SK-MEL-5 (cell line): ENCODE measurements around the gene UTP25. TPM values are rescaled to one million over a fixed set of nuclear protein-coding genes. Genes with fewer than 3 reads are reported as not detected.
A peak's percentile ranks its signal among the peaks of the same experiment; 100 is the strongest.

ENCODE experiments used
- DNase-seq: peaks from one replicate; pipeline ENCODE4 v3.0.0-alpha.2; 2016; ENCODE audit warnings: low read depth, low spot score
- in situ Hi-C: cut with HindIII; loops from 2 replicates; pipeline ENCODE4 v1.10.0; 2016; ENCODE audit warnings: low sequenced_read_pairs, high pct_unique_total_duplicates, low pct_unique_long_range_greater_than_20kb
- total RNA-seq: library from RNA; depleted of rRNA; stranded (reverse); fragments of >200 nt; shearing (Covaris generic); gene quantifications from 2 replicates; pipeline ENCODE4 v1.2.3, GENCODE V29; 2014

The UTP25 gene
- total RNA-seq, 1 experiment from 2014 or later: 18.0 TPM

- in situ Hi-C loops: no loop called here
These were observed 30.9 kb downstream of the UTP25 start for GRCh38 chr1:209858561-209859103.

GRCh38 chr1:209860293-209860881 lies 32.6 kb downstream of the UTP25 start:
- peak; percentile 91 for DNase-seq
- in situ Hi-C loops: no loop called here

More at GRCh38 chr1:209858561-209859103, 30.9 kb downstream of the UTP25 start:
- DNase-seq: no peak

- in situ Hi-C loops: no loop called here
- DNase-seq: no peak
These were observed 33.5 kb downstream of the UTP25 start for GRCh38 chr1:209861242-209861641.

- in situ Hi-C loops: no loop called here
These were observed 34.9 kb downstream of the UTP25 start for GRCh38 chr1:209862391-209863356.

GRCh38 chr1:209863766-209864485 lies 36.2 kb downstream of the UTP25 start:
- peak; percentile 38 for DNase-seq
- in situ Hi-C loops: no loop called here

More at GRCh38 chr1:209862391-209863356, 34.9 kb downstream of the UTP25 start:
- DNase-seq: no peak

GRCh38 chr1:209866201-209866600 lies 38.4 kb downstream of the UTP25 start:
- DNase-seq: no peak
- in situ Hi-C loops: no loop called here

- in situ Hi-C loops: no loop called here
- DNase-seq: peak; percentile 43
These were observed 41.7 kb downstream of the UTP25 start for GRCh38 chr1:209869291-209870149.

GRCh38 chr1:209870151-209870831 lies 42.5 kb downstream of the UTP25 start:
- in situ Hi-C loops: no loop called here
- DNase-seq: peak; percentile 58

- in situ Hi-C loops: no loop called here
These were observed 43.2 kb downstream of the UTP25 start for GRCh38 chr1:209871006-209871405.

GRCh38 chr1:209871430-209871829 lies 43.7 kb downstream of the UTP25 start:
- in situ Hi-C loops: no loop called here

More at GRCh38 chr1:209871006-209871405, 43.2 kb downstream of the UTP25 start:
- DNase-seq: no peak

GRCh38 chr1:209873067-209873799 lies 45.5 kb downstream of the UTP25 start:
- peak; percentile 93 for DNase-seq
- in situ Hi-C loops: no loop called here

More at GRCh38 chr1:209871430-209871829, 43.7 kb downstream of the UTP25 start:
- DNase-seq: no peak

- DNase-seq: peak; percentile 81
- in situ Hi-C loops: no loop called here
These were observed 47.7 kb downstream of the UTP25 start for GRCh38 chr1:209875515-209875914.

- in situ Hi-C loops: no loop called here
- DNase-seq: no peak
These were observed 48.5 kb downstream of the UTP25 start for GRCh38 chr1:209876078-209876800.

GRCh38 chr1:209877087-209877764 lies 49.5 kb downstream of the UTP25 start:
- DNase-seq: no peak
- in situ Hi-C loops: no loop called here

- no peak for DNase-seq
- in situ Hi-C loops: no loop called here
These were observed 51.2 kb downstream of the UTP25 start for GRCh38 chr1:209878964-209879363.
